ENCODE results near the gene CSMD2.
"Not testable (repeated sequence)": the region's sequence is repeated elsewhere in the genome, so short reads cannot be mapped to it uniquely, and the experiment has no call there.

The CSMD2 gene

DNA sequence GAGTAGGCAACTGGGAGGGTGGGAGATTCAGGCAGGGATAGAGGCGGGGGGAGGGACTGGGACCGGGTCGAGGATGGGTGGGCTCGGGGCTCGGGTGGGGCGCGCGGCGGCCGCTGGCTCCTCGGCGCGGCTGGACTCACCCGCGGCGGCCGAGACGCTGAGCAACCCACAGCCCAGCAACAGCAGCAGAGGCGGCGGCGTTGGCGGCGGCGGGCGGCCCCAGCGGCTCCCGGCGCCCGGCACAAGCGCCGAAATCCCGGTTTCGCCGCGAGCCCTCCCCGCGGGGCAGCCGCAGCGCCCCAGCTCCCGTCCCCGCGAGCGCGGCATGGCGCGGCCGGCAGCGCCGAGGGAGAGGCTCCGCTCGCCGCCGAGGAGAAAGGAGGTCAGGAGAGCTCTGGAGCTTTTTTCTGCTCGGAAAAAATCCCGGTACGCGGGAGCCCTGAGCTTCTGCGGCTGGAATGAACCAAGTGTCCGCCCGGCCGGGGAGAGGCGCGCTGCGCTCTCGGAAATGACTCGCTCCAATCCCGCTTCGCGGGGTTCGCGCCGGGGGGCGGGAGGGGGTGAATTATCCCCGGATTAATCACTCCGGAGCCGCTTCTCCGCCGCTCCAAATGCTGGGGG, at the start of gene CSMD2:
CSMD2 (minus strand) TSS at position 460 of the 621 bp plus-strand sequence; CDS start at position 327, 133 bp downstream.
- no peak for DNase-seq (ENCODE audit: low spot score)

DNA sequence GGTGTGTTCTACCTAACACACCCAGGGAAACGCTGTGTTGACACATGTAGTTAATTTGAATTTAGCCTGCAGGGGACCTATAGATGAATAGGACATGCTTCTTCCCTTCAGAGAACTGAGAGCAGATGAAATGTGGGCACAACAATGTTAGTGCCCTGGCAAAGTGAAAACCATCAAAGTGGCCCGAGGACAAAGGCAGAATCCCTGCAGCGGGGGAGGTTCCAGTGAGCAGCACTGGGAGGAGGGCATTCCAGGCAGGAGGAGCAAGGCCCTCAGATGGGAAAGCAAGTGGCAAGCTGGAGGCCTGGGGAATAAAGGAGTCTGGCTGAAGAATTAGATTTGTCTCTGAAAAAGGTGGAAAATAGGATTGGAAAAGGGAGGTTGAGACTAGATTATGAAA, 48.9 kb upstream of the CSMD2 start:
- no peak for DNase-seq (ENCODE audit: low spot score)

DNA sequence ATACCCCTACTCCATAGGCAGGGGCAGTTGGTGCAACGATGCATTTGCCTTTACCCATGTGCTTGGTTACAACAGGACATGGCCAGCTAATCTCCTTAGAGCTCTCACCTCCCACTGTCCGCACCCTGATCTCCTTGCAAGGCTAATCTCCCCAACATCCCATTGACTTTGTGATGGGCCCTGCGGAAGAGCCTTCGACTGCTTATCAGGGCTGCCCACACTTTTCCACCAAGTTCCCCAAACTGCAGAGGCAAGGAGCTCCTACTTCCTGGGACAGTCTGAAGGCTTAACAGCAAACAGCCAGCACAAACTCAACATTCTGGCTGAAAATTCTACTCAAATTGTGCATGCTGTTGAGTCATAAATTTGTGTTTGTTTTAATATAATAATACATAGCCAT, 47.6 kb upstream of the CSMD2 start:
- DNase-seq (ENCODE audit: low spot score), result no peak

GRCh38 chr1:34199927-34200326, 34.9 kb upstream of the CSMD2 start:
- DNase-seq (ENCODE audit: low spot score), result no peak

DNA sequence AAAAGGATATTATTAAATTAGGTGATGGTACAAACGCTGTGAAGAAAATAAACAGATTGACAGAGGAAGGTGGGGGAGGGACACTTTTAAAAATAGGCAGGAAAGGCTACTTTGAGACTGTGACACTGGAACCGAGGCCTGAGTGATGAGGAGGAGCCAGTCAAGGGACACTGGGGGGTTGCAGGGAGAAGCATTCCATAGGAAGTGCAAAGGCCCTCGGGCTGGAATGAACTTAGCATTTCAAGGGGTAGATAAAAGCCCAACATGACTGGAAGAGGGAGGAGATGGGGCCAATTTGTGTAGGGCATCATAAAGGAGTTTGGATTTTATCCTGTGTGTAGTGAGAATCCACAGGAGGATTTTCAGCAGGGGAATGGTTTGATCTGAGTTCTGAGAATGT, 27.6 kb upstream of the CSMD2 start:
- no peak for DNase-seq (ENCODE audit: low spot score)

- DNase-seq (ENCODE audit: low spot score), result no peak
Measured at GRCh38 chr1:34190692-34191091, 25.7 kb upstream of the CSMD2 start.

- DNase-seq (ENCODE audit: low spot score), result no peak
Measured at GRCh38 chr1:34188985-34189384, 24.0 kb upstream of the CSMD2 start.

GRCh38 chr1:34188418-34188817, 23.4 kb upstream of the CSMD2 start:
- no peak for DNase-seq (ENCODE audit: low spot score)

DNA sequence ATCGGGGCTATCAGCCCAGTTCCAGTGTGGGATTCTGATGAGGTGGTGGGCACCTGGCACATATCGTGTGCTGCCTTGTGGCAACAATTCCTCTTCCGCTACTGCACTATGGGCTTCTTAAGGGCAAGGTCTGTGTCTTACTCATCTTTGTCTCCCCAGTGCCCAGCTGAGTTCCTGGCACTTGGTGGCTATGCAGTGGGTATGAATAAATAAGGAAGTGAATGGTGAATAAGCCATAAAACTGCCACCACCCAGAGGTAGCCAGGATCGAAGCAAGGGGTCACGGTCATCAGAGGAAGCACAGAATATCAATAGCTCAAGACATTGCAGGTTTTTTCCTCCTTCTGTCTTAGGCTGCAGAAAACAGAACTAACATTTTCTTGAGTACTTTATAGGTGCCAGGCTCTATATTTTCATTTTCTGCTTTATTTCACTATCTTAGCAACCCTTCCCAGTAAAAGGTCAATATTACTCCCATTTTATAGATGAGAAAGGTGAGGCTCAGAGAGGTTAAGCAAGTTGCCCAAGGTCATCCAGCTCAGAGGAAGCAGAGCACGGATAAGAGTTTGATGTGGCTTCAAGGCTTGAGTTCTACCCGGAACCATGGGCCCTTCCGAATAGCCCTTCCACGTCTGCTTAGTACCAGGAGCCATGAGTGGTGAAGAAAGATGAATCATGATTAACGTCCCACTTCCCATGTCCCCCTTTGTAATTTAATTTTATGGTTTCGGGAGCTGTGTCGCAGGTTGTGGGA, 21.9 kb upstream of the CSMD2 start:
- DNase-seq (ENCODE audit: low spot score), result no peak

DNA sequence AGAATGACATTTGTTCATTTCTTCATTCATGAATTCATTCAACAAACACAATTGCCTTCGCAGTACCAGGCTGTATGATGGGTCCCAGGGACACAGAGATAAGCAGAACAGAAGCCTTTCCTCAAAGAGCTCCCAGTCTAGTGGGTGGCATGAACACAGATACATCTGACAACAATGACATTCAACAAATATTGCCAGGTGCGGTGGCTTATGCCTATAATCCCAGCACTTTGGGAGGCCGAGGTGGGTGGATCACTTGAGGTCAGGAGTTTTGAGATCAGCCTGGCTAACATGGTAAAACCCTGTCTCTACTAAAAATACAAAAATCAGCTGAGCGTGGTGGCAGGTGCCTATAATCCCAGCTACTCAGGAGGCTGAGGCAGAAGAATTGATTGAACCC, 18.4 kb upstream of the CSMD2 start:
- not testable (repeated sequence) for DNase-seq (ENCODE audit: low spot score)

GRCh38 chr1:34178072-34178471, 13.0 kb upstream of the CSMD2 start:
- no peak for DNase-seq (ENCODE audit: low spot score)

GRCh38 chr1:34176830-34177603, 12.0 kb upstream of the CSMD2 start, which contains the start of gene C1orf94:
TSS of gene C1orf94 (plus strand) at chr1:34176907. CDS start at chr1:34177790, 883 bp downstream.
- DNase-seq (ENCODE audit: low spot score), result no peak

DNA sequence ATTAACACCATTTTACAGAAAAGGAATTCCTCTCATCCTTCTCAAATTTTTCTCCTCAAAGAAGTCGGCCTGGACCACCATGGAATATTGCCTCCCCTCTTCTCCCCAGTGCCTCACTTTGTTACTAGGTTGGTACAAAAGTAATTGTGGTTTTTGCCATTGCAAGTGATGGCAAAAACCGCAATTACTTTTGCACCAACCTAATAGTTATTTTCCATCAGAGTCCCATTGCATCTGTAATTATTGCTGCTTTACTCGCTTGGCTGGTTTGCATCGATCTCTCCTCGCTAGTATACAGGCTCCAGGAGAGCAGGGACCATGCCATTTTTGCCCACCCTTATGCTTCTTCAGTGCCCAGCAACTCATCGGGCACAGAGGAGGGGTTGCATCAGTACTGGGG, 10.7 kb upstream of the CSMD2 start:
- no peak for DNase-seq (ENCODE audit: low spot score)

GRCh38 chr1:34167389-34167788, 2.4 kb upstream of the CSMD2 start:
- no peak for DNase-seq (ENCODE audit: low spot score)

- DNase-seq (ENCODE audit: low spot score), result no peak
Measured at GRCh38 chr1:34166625-34167361, 1.8 kb upstream of the CSMD2 start.

- DNase-seq (ENCODE audit: low spot score), result no peak
Measured at GRCh38 chr1:34166191-34166624, 1.2 kb upstream of the CSMD2 start.

GRCh38 chr1:34165422-34165921, 442 bp upstream of the CSMD2 start:
- no peak for DNase-seq (ENCODE audit: low spot score)

GRCh38 chr1:34163792-34164731, 968 bp downstream of the CSMD2 start:
- no peak for DNase-seq (ENCODE audit: low spot score)

DNA sequence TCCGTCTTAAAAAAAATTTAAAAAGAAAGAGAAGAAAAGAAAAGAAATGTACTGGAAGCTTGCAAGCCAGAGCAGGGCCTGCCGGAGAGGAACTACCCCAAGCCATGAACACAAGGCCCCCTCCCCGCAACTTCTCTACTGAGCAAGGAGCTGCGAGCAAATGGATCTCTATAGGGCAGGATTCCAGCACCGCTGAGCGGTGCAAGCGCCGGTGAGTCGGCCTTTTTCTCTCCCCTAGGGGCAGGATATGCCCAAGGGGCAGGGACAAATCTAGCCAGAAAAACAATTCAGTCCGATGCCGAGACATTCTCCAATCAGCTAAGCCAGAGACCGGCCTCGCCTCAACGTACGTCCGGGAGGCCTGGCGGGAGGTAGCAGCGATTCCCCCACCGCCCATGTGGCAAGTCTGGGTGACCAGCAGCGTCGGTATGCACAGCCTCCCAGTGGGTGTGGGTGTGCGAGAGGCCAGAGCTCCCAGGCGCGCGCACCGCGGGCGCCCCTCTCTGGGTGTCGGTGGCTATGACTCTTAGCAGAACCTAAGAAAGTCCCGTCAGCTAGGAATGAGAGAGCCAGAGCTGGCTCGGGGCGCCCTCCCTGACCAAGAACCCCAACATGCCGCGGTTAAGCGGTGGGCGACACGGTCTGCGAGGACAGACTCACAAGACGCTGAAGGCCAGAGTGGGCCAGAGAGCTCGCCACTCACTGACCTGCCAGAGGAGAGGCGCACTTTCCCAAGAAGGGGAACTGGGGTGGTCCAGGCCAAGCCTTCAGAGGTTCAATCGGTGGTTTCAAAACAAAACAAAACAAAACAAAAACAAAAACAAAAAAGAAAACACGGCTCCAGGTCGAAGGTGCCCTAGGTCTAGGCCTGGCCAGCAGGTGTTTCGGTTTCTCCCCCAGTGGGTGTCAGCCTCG, 1.9 kb downstream of the CSMD2 start:
- DNase-seq (ENCODE audit: low spot score), result no peak

DNA sequence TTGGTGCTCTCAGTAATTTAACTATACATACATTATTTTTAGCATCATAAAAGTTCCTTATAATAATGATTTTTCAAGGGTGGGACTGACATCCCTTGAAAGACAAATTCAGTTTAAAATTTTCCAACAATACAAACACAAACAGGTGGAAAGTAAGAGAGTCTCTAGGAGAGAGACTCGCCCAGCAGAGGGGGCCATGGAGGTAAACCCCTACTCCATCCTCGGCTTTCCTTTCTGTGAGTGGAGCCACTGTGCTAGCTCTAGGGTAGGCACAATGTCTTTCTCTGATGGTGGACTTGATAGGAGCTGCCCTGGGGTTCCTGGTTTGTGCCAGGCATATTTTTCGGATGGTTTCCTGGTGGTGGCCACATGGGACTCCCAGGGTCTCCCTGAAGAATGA, 8.3 kb downstream of the CSMD2 start:
- no peak for DNase-seq (ENCODE audit: low spot score)

Measured in CD4-positive, alpha-beta T cell treated with Interleukin-2 at 100 ng/mL for 4 hours (primary cell).